ENCODE results near the gene C1QTNF12.

The C1QTNF12 gene

GRCh38 chr1:1247341-1247913 is 905 bp upstream of the C1QTNF12 start:
- no peak overlapping the region for H3K4me2 ChIP-seq (ENCODE audit: low read depth, low read length, poor library complexity, severe bottlenecking)
- H3F3A ChIP-seq (ENCODE audit: insufficient read depth): no peaks in the 10 kb centered on the region
- H2AFZ ChIP-seq (ENCODE audit: low read depth, low read length, severe bottlenecking): no peak overlapping the region
- no peak overlapping the region for H3K4me3 ChIP-seq (ENCODE audit: insufficient read depth, low read length, poor library complexity, severe bottlenecking)
- TF ChIP-seq EZH2phosphoT487 (conservative IDR thresholded peaks at IDR 0.05; ENCODE audit: low read length) (no peak), CTCF (IDR thresholded peaks at IDR 0.05; ENCODE audit: insufficient read depth, low read length, poor library complexity, severe bottlenecking) (no peak)
- H3K27ac ChIP-seq (ENCODE audit: low read depth, low read length): no peak overlapping the region
- no peaks in the 10 kb centered on the region for H3K9me3 ChIP-seq (ENCODE audit: insufficient read depth, low read length)
- H3K79me2 ChIP-seq (ENCODE audit: insufficient read depth, low read length): no peaks in the 10 kb centered on the region
- H4K20me1 ChIP-seq (ENCODE audit: low read depth, low read length): no peaks in the 10 kb centered on the region
- no peaks in the 10 kb centered on the region for H3K27me3 ChIP-seq (ENCODE audit: low read length)
- H3K9me2 ChIP-seq (replicated peaks; ENCODE audit: insufficient read depth, low read length): no peaks in the 10 kb centered on the region
- H3K36me3 ChIP-seq (ENCODE audit: low read length): no peaks in the 10 kb centered on the region
- H3K9ac ChIP-seq (ENCODE audit: low read length): no peak overlapping the region

- no peak for TF ChIP-seq CTCF (IDR thresholded peaks at IDR 0.05; ENCODE audit: insufficient read depth, low read length, poor library complexity, severe bottlenecking)
- no peak for TF ChIP-seq EZH2phosphoT487 (conservative IDR thresholded peaks at IDR 0.05; ENCODE audit: low read length)
- no peaks in the 10 kb centered on the region for H3K27me3 ChIP-seq (ENCODE audit: low read length)
- no peaks in the 10 kb centered on the region for H3K9me3 ChIP-seq (ENCODE audit: insufficient read depth, low read length)
- no peaks in the 10 kb centered on the region for H3K36me3 ChIP-seq (ENCODE audit: low read length)
- no peaks in the 10 kb centered on the region for H3F3A ChIP-seq (ENCODE audit: insufficient read depth)
- no peaks in the 10 kb centered on the region for H4K20me1 ChIP-seq (ENCODE audit: low read depth, low read length)
- H3K27ac ChIP-seq (ENCODE audit: low read depth, low read length): no peak overlapping the region
- no peak overlapping the region for H3K4me3 ChIP-seq (ENCODE audit: insufficient read depth, low read length, poor library complexity, severe bottlenecking)
- H3K9me2 ChIP-seq (replicated peaks; ENCODE audit: insufficient read depth, low read length): no peaks in the 10 kb centered on the region
- no peak overlapping the region for H3K9ac ChIP-seq (ENCODE audit: low read length)
- no peaks in the 10 kb centered on the region for H3K79me2 ChIP-seq (ENCODE audit: insufficient read depth, low read length)
- H3K4me2 ChIP-seq (ENCODE audit: low read depth, low read length, poor library complexity, severe bottlenecking): no peak overlapping the region
- no peak overlapping the region for H2AFZ ChIP-seq (ENCODE audit: low read depth, low read length, severe bottlenecking)
Observed at GRCh38 chr1:1245817-1246576, 525 bp downstream of the C1QTNF12 start.

DNA sequence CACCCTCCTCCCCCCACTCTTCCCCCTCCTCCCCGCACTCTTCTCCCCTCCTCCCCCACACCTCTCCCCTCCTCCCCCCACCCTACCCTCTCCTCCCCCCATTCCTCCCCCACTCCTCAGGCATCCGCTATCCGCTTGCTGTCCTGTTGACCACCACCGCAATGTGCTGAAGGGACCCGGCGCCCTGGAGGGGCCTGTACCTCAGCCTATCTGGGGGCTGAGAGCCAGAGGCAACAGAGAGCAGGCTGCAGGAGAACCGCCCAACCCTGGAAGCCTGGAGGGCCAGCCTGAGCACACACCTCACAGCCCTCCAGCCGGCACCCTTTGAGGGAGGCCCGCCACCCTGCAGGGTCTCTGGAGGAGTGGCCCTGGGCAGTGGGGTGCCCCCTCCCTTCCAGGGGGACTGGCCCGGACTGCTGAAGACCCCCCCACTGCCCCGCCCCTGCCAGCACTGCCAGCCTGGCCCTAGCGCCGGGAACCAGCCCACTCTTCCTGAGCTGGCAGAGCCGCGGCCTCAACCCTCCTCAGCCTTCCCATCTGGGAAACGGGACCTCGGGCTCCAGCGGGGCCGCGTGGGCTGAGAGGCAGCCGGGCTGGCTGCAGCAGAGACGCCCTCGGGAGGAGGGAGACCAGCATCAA is 1.2 kb downstream of the C1QTNF12 start:
- H3K27ac ChIP-seq (ENCODE audit: low read depth, low read length): no peak overlapping the region
- no peaks in the 10 kb centered on the region for H3K27me3 ChIP-seq (ENCODE audit: low read length)
- no peaks in the 10 kb centered on the region for H3K36me3 ChIP-seq (ENCODE audit: low read length)
- no peaks in the 10 kb centered on the region for H4K20me1 ChIP-seq (ENCODE audit: low read depth, low read length)
- no peak overlapping the region for H2AFZ ChIP-seq (ENCODE audit: low read depth, low read length, severe bottlenecking)
- no peak overlapping the region for H3K9ac ChIP-seq (ENCODE audit: low read length)
- TF ChIP-seq CTCF (IDR thresholded peaks at IDR 0.05; ENCODE audit: insufficient read depth, low read length, poor library complexity, severe bottlenecking) (no peak), EZH2phosphoT487 (conservative IDR thresholded peaks at IDR 0.05; ENCODE audit: low read length) (no peak)
- no peak overlapping the region for H3K4me3 ChIP-seq (ENCODE audit: insufficient read depth, low read length, poor library complexity, severe bottlenecking)
- no peak overlapping the region for H3K4me2 ChIP-seq (ENCODE audit: low read depth, low read length, poor library complexity, severe bottlenecking)
- H3K9me2 ChIP-seq (replicated peaks; ENCODE audit: insufficient read depth, low read length): no peaks in the 10 kb centered on the region
- H3K79me2 ChIP-seq (ENCODE audit: insufficient read depth, low read length): no peaks in the 10 kb centered on the region
- H3K9me3 ChIP-seq (ENCODE audit: insufficient read depth, low read length): no peaks in the 10 kb centered on the region
- no peaks in the 10 kb centered on the region for H3F3A ChIP-seq (ENCODE audit: insufficient read depth)
